Stimulated activated effector memory CD8-positive, alpha-beta T cell treated with anti-CD3 and anti-CD28 coated beads, Interleukin-12 subunit alpha, Interleukin-12 subunit beta, amount 100 ng/mL, for 72 hours (primary cell): ENCODE results near the gene TPTE2.
"Not testable (repeated sequence)": the region's sequence is repeated elsewhere in the genome, so short reads cannot be mapped to it uniquely, and the experiment has no call there.

ENCODE experiments used
- ATAC-seq: fragments of 150-1000 bp; cut with Tn5 transposase; 2 replicates; pipeline ENCODE4 v1.10.0; 2021
- DNase-seq, 2 donors: peaks; one replicate each; pipeline ENCODE4 v3.0.0; 2021 to 2022; ENCODE audit warnings: low spot score in 2 of 2
- H3K27ac Mint-ChIP-seq: one replicate; pipeline ENCODE4 v1.8.0; 2022; ENCODE audit warnings: mild to moderate bottlenecking, mixed read lengths
- H3K36me3 Mint-ChIP-seq: one replicate; pipeline ENCODE4 v1.8.0; 2022; ENCODE audit warnings: mild to moderate bottlenecking, mixed read lengths
- H3K4me1 Mint-ChIP-seq: one replicate; pipeline ENCODE4 v1.8.0; 2022; ENCODE audit warnings: mixed read lengths
- H3K4me3 Mint-ChIP-seq: one replicate; pipeline ENCODE4 v1.8.0; 2022; ENCODE audit warnings: mild to moderate bottlenecking, mixed read lengths
- H3K9me3 Mint-ChIP-seq: one replicate; pipeline ENCODE4 v1.8.0; 2022; ENCODE audit warnings: mixed read lengths

The TPTE2 gene

GRCh38 chr13:19586904-19587634 is 25.7 kb upstream of the TPTE2 start:
- Mint-ChIP-seq H3K36me3 (peaks cover 5% of the 10 kb centered on the region), H3K9me3 (peaks cover 6% of the 10 kb centered on the region), H3K27ac (peak overlapping the region; percentile 91), H3K4me3 (peak overlapping the region; percentile 68), H3K4me1 (peaks cover 24% of the 10 kb centered on the region)
- ATAC-seq (peak; percentile 85), DNase-seq (peak; percentile 39 to 84)

GRCh38 chr13:19581675-19582074 is 20.3 kb upstream of the TPTE2 start:
- H3K4me3 Mint-ChIP-seq: no peak overlapping the region
- no peak for ATAC-seq
- H3K27ac Mint-ChIP-seq: no peak overlapping the region
- H3K36me3 Mint-ChIP-seq: peaks cover 5% of the 10 kb centered on the region
- peaks cover 3% of the 10 kb centered on the region for H3K9me3 Mint-ChIP-seq
- DNase-seq: no peak
- peaks cover 9% of the 10 kb centered on the region for H3K4me1 Mint-ChIP-seq

GRCh38 chr13:19575230-19575629 is 13.9 kb upstream of the TPTE2 start:
- Mint-ChIP-seq H3K27ac (no peak overlapping the region), H3K9me3 (no peaks in the 10 kb centered on the region), H3K36me3 (no peaks in the 10 kb centered on the region), H3K4me1 (no peaks in the 10 kb centered on the region), H3K4me3 (no peak overlapping the region)
- ATAC-seq: no peak
- DNase-seq: no peak

GRCh38 chr13:19573120-19573716 is 11.9 kb upstream of the TPTE2 start:
- no peaks in the 10 kb centered on the region for H3K36me3 Mint-ChIP-seq
- DNase-seq (no peak), ATAC-seq (no peak)
- no peak overlapping the region for H3K4me3 Mint-ChIP-seq
- H3K9me3 Mint-ChIP-seq: no peaks in the 10 kb centered on the region
- H3K27ac Mint-ChIP-seq: no peak overlapping the region
- no peaks in the 10 kb centered on the region for H3K4me1 Mint-ChIP-seq

- DNase-seq (no peak), ATAC-seq (no peak)
- Mint-ChIP-seq H3K36me3 (no peaks in the 10 kb centered on the region), H3K4me1 (no peaks in the 10 kb centered on the region), H3K9me3 (no peaks in the 10 kb centered on the region), H3K27ac (no peak overlapping the region), H3K4me3 (no peak overlapping the region)
These were observed 10.9 kb upstream of the TPTE2 start for GRCh38 chr13:19572280-19572679.

- Mint-ChIP-seq H3K9me3 (no peaks in the 10 kb centered on the region), H3K36me3 (no peaks in the 10 kb centered on the region), H3K27ac (no peak overlapping the region), H3K4me3 (no peak overlapping the region), H3K4me1 (no peaks in the 10 kb centered on the region)
- no peak for ATAC-seq
- no peak for DNase-seq
These were observed 6.6 kb upstream of the TPTE2 start for GRCh38 chr13:19567820-19568534.

- H3K4me1 Mint-ChIP-seq: no peaks in the 10 kb centered on the region
- no peak overlapping the region for H3K4me3 Mint-ChIP-seq
- no peak overlapping the region for H3K27ac Mint-ChIP-seq
- no peak for DNase-seq
- H3K36me3 Mint-ChIP-seq: no peaks in the 10 kb centered on the region
- no peak for ATAC-seq
- H3K9me3 Mint-ChIP-seq: no peaks in the 10 kb centered on the region
These were observed 253 bp upstream of the TPTE2 start for GRCh38 chr13:19561585-19561984.

- not testable (repeated sequence) for DNase-seq
These were observed 660 bp downstream of the TPTE2 start for GRCh38 chr13:19560672-19561071.

GRCh38 chr13:19559739-19560138 is 1.6 kb downstream of the TPTE2 start:
- not testable (repeated sequence) for H3K27ac Mint-ChIP-seq, DNase-seq, H3K4me3 Mint-ChIP-seq, H3K36me3 Mint-ChIP-seq, H3K9me3 Mint-ChIP-seq, H3K4me1 Mint-ChIP-seq, ATAC-seq

More at GRCh38 chr13:19560672-19561071, 660 bp downstream of the TPTE2 start:
- ATAC-seq, H3K4me3 Mint-ChIP-seq, H3K9me3 Mint-ChIP-seq, H3K36me3 Mint-ChIP-seq, H3K4me1 Mint-ChIP-seq, H3K27ac Mint-ChIP-seq: not testable (repeated sequence)

- H3K4me3 Mint-ChIP-seq, H3K36me3 Mint-ChIP-seq, DNase-seq, H3K27ac Mint-ChIP-seq, H3K9me3 Mint-ChIP-seq, H3K4me1 Mint-ChIP-seq, ATAC-seq: not testable (repeated sequence)
These were observed 4.0 kb downstream of the TPTE2 start for GRCh38 chr13:19557287-19557686.

GRCh38 chr13:19549245-19549644 is 12.1 kb downstream of the TPTE2 start:
- H3K9me3 Mint-ChIP-seq, H3K27ac Mint-ChIP-seq, H3K4me1 Mint-ChIP-seq, DNase-seq, H3K4me3 Mint-ChIP-seq, ATAC-seq, H3K36me3 Mint-ChIP-seq: not testable (repeated sequence)

GRCh38 chr13:19525634-19526033 is 35.7 kb downstream of the TPTE2 start:
- not testable (repeated sequence) for H3K4me1 Mint-ChIP-seq, H3K4me3 Mint-ChIP-seq, H3K27ac Mint-ChIP-seq, ATAC-seq, DNase-seq, H3K9me3 Mint-ChIP-seq, H3K36me3 Mint-ChIP-seq

GRCh38 chr13:19519049-19519448 is 42.3 kb downstream of the TPTE2 start:
- no peak overlapping the region for H3K27ac Mint-ChIP-seq
- no peaks in the 10 kb centered on the region for H3K36me3 Mint-ChIP-seq
- no peaks in the 10 kb centered on the region for H3K9me3 Mint-ChIP-seq
- DNase-seq (no peak), ATAC-seq (no peak)
- no peaks in the 10 kb centered on the region for H3K4me1 Mint-ChIP-seq
- H3K4me3 Mint-ChIP-seq: no peak overlapping the region

- not testable (repeated sequence) for H3K27ac Mint-ChIP-seq, ATAC-seq, H3K36me3 Mint-ChIP-seq, DNase-seq, H3K4me1 Mint-ChIP-seq, H3K9me3 Mint-ChIP-seq, H3K4me3 Mint-ChIP-seq
These were observed 53.7 kb downstream of the TPTE2 start for GRCh38 chr13:19507623-19508022.

- H3K9me3 Mint-ChIP-seq, H3K4me1 Mint-ChIP-seq, H3K27ac Mint-ChIP-seq, H3K36me3 Mint-ChIP-seq, H3K4me3 Mint-ChIP-seq, ATAC-seq, DNase-seq: not testable (repeated sequence)
These were observed 101.2 kb downstream of the TPTE2 start for GRCh38 chr13:19460126-19460525.
